H1 (cell line): ENCODE results near the gene POGZ. TPM values are rescaled to one million over a fixed set of nuclear protein-coding genes. Genes with fewer than 3 reads are reported as not detected.

Experiments used
- CTCF ChIA-PET: fragments of 300-600 bp; sonication (Branson Sonifier 250); formaldehyde crosslinking; loops from one replicate; lab custom pipeline; 2021; ENCODE audit not compliant: partially characterized antibody; lab: Charles Lee
- POLR2A ChIA-PET: fragments of 300-600 bp; sonication (Branson Sonifier 250); formaldehyde crosslinking; loops from one replicate; lab custom pipeline; 2021; ENCODE audit warnings: inconsistent platforms; ENCODE audit not compliant: partially characterized antibody; lab: Charles Lee
- DNase-seq, 2 experiments: peaks; one replicate each; pipeline versions ENCODE4 v3.0.0 to v3.0.0-alpha.2; 2010 to 2022; ENCODE audit warnings: low spot score in 2 of 2, low read depth in 1 of 2, mixed read lengths in 1 of 2
- FAIRE-seq: peaks from 2 replicates; lab custom pipeline; 2011; peaks lifted over from hg19 to GRCh38; lab: Jason Lieb, UNC
- H2AFZ ChIP-seq: 2 replicates; pipeline ENCODE4 v1.8.1; 2012; ENCODE audit warnings: low read length, inconsistent platforms
- H2AK5ac ChIP-seq: 2 replicates; pipeline ENCODE4 v1.6.1; 2013; ENCODE audit warnings: low read depth, low read length
- H2BK120ac ChIP-seq: replicated peaks from 2 replicates; pipeline ENCODE3; 2013; ENCODE audit warnings: low read depth, low read length, inconsistent platforms
- H2BK12ac ChIP-seq: 2 replicates; pipeline ENCODE4 v1.6.1; 2013; ENCODE audit warnings: low read depth, low read length
- H2BK15ac ChIP-seq: 2 replicates; pipeline ENCODE4 v1.6.1; 2013; ENCODE audit warnings: low read length
- H2BK20ac ChIP-seq: 2 replicates; pipeline ENCODE4 v1.6.1; 2013; ENCODE audit warnings: low read length
- H2BK5ac ChIP-seq: 2 replicates; pipeline ENCODE4 v1.6.1; 2013; ENCODE audit warnings: low read depth, low read length
- H3K14ac ChIP-seq: 2 replicates; pipeline ENCODE4 v1.6.1; 2013; ENCODE audit warnings: inconsistent platforms; ENCODE audit not compliant: insufficient read length
- H3K18ac ChIP-seq: 2 replicates; pipeline ENCODE4 v1.6.1; 2013; ENCODE audit warnings: low read length; ENCODE audit errors: extremely low read depth
- H3K23ac ChIP-seq: 2 replicates; pipeline ENCODE4 v1.6.1; 2013; ENCODE audit warnings: inconsistent platforms; ENCODE audit not compliant: insufficient read length
- H3K23me2 ChIP-seq: 2 replicates; pipeline ENCODE4 v1.6.1; 2013; ENCODE audit warnings: low read depth, low read length
- H3K27ac ChIP-seq: 2 replicates; pipeline ENCODE4 v1.6.1; 2011; ENCODE audit warnings: low read depth, low read length, inconsistent platforms
- H3K27me3 ChIP-seq, 4 experiments: replicated peaks in 1 of 4; 1 replicate in 1 of 4; 2 replicates in 3 of 4; pipeline versions ENCODE4 v1.6.1 to v1.8.1; 2011 to 2013; ENCODE audit warnings: low read length in 3 of 4, mild to moderate bottlenecking in 3 of 4, inconsistent platforms in 2 of 4, mixed read lengths in 2 of 4, moderate library complexity in 1 of 4; ENCODE audit not compliant: control insufficient read depth in 3 of 4, insufficient read depth in 3 of 4; ENCODE audit errors: extremely low read depth in 1 of 4
- H3K36me3 ChIP-seq, 4 experiments: 2 replicates each; pipeline versions ENCODE4 v1.6.1 to v1.8.1; 2011 to 2013; ENCODE audit warnings: mild to moderate bottlenecking in 4 of 4, low read length in 3 of 4, moderate library complexity in 2 of 4, control low read depth in 1 of 4, inconsistent platforms in 1 of 4; ENCODE audit not compliant: insufficient read depth in 4 of 4, control insufficient read depth in 2 of 4
- H3K4ac ChIP-seq: replicated peaks from 2 replicates; pipeline ENCODE3; 2013; ENCODE audit warnings: low read length, low read depth, mixed read lengths, inconsistent platforms; ENCODE audit not compliant: insufficient read length
- H3K4me1 ChIP-seq, 4 experiments: replicated peaks in 1 of 4; 1 replicate in 1 of 4; 2 replicates in 3 of 4; pipeline versions ENCODE4 v1.6.1 to v1.8.1; 2011 to 2013; ENCODE audit warnings: low read length in 3 of 4, inconsistent platforms in 2 of 4, mixed read lengths in 1 of 4; ENCODE audit not compliant: insufficient read depth in 4 of 4, control insufficient read depth in 3 of 4
- H3K4me2 ChIP-seq, 2 experiments: 2 replicates each; pipeline versions ENCODE4 v1.6.1 to v1.8.1; 2011 to 2013; ENCODE audit warnings: low read depth in 2 of 2, low read length in 2 of 2, control low read depth in 1 of 2, inconsistent platforms in 1 of 2, mild to moderate bottlenecking in 1 of 2; ENCODE audit not compliant: insufficient read depth in 1 of 2
- H3K4me3 ChIP-seq, 4 experiments: fragments of 200-600, 300-600 bp in 1 of 4; sonication (generic), shearing (Covaris generic), sonication (Bioruptor Twin) in 1 of 4; 2 replicates each; pipeline versions ENCODE4 v1.5.1 to v1.8.1; 2011 to 2016; ENCODE audit warnings: low read length in 4 of 4, low read depth in 3 of 4, control low read depth in 2 of 4, inconsistent platforms in 2 of 4, mild to moderate bottlenecking in 2 of 4, mixed read lengths in 1 of 4, moderate library complexity in 1 of 4; ENCODE audit not compliant: insufficient read depth in 2 of 4; ENCODE audit errors: extremely low read depth in 1 of 4
- H3K56ac ChIP-seq: replicated peaks from 2 replicates; pipeline ENCODE3; 2013; ENCODE audit warnings: low read depth, mild to moderate bottlenecking, mixed read lengths, low read length, inconsistent platforms; ENCODE audit not compliant: insufficient read length
- H3K79me1 ChIP-seq: 2 replicates; pipeline ENCODE4 v1.6.1; 2013; ENCODE audit warnings: low read depth, low read length, control low read depth
- H3K79me2 ChIP-seq, 2 experiments: 2 replicates each; pipeline versions ENCODE4 v1.6.1 to v1.8.1; 2012 to 2013; ENCODE audit warnings: low read length in 2 of 2, mild to moderate bottlenecking in 2 of 2, inconsistent platforms in 1 of 2; ENCODE audit not compliant: insufficient read depth in 2 of 2, control insufficient read depth in 1 of 2
- H3K9ac ChIP-seq, 4 experiments: replicated peaks in 1 of 4; 1 replicate in 1 of 4; 2 replicates in 3 of 4; pipeline versions ENCODE4 v1.6.1 to v1.8.1; 2011 to 2013; ENCODE audit warnings: low read depth in 3 of 4, low read length in 3 of 4, control low read depth in 2 of 4, mild to moderate bottlenecking in 2 of 4, moderate library complexity in 2 of 4, inconsistent platforms in 1 of 4; ENCODE audit errors: extremely low read depth in 1 of 4
- H3K9me3 ChIP-seq, 2 experiments: 2 replicates each; pipeline versions ENCODE4 v1.6.1 to v1.8.1; 2012 to 2013; ENCODE audit warnings: mild to moderate bottlenecking in 2 of 2, moderate library complexity in 2 of 2, control low read depth in 1 of 2, inconsistent platforms in 1 of 2, low read depth in 1 of 2, low read length in 1 of 2, mixed read lengths in 1 of 2; ENCODE audit not compliant: insufficient read depth in 2 of 2
- H4K20me1 ChIP-seq, 2 experiments: replicated peaks in 1 of 2; 2 replicates each; pipeline versions ENCODE3 to v1.8.1; 2011 to 2013; ENCODE audit warnings: inconsistent platforms in 2 of 2, low read length in 2 of 2, mild to moderate bottlenecking in 1 of 2; ENCODE audit not compliant: insufficient read depth in 2 of 2, control insufficient read depth in 1 of 2
- H4K5ac ChIP-seq: 2 replicates; pipeline ENCODE4 v1.6.1; 2013; ENCODE audit warnings: low read length, low read depth, mixed read lengths, inconsistent platforms; ENCODE audit not compliant: insufficient read length
- H4K8ac ChIP-seq: 2 replicates; pipeline ENCODE4 v1.8.0; 2013; ENCODE audit warnings: mild to moderate bottlenecking, moderate library complexity, low read length, inconsistent platforms; ENCODE audit not compliant: insufficient read depth; ENCODE audit errors: extremely low read depth
- H4K91ac ChIP-seq: replicated peaks from 2 replicates; pipeline ENCODE3; 2013; ENCODE audit warnings: low read length, mixed read lengths, inconsistent platforms; ENCODE audit not compliant: insufficient read length
- ASH2L ChIP-seq: fragments of 200-600, 300-600 bp; sonication (generic); IDR thresholded peaks from one replicate; pipeline ENCODE4 v1.7.1; 2017; ENCODE audit warnings: low read length
- ATF2 ChIP-seq: IDR thresholded peaks from 2 replicates; pipeline ENCODE4 v1.6.1; 2012; ENCODE audit warnings: low read length, inconsistent platforms
- BACH1 ChIP-seq: IDR thresholded peaks from 2 replicates; pipeline ENCODE4 v1.6.1; 2012; ENCODE audit warnings: low read length, improper control_type of control experiment
- EP300 ChIP-seq, 2 experiments: IDR thresholded peaks; 1 replicate in 1 of 2; 2 replicates in 1 of 2; pipeline ENCODE4 v1.6.1; 2011 to 2012; ENCODE audit warnings: low read depth in 2 of 2, low read length in 2 of 2, mild to moderate bottlenecking in 2 of 2, borderline replicate concordance in 1 of 2, inconsistent platforms in 1 of 2, moderate library complexity in 1 of 2
- FOSL1 ChIP-seq: IDR thresholded peaks from 2 replicates; pipeline ENCODE4 v1.6.1; 2011; ENCODE audit warnings: mild to moderate bottlenecking, low read depth, low read length, moderate library complexity; ENCODE audit not compliant: insufficient read depth
- GABPA ChIP-seq: IDR thresholded peaks from 2 replicates; pipeline ENCODE4 v1.6.1; 2011; ENCODE audit warnings: mild to moderate bottlenecking, low read length, moderate library complexity, borderline replicate concordance; ENCODE audit not compliant: insufficient read depth
- KDM5A ChIP-seq: fragments of 200-600 bp; IDR thresholded peaks from 2 replicates; pipeline ENCODE4 v1.7.1; 2012; ENCODE audit warnings: mild to moderate bottlenecking, low read length, inconsistent platforms, mixed read lengths
- POLR2A ChIP-seq, 2 experiments: IDR thresholded peaks; 1 replicate in 1 of 2; 2 replicates in 1 of 2; pipeline ENCODE4 v1.6.1; 2011; ENCODE audit warnings: low read depth in 2 of 2, low read length in 2 of 2, mild to moderate bottlenecking in 2 of 2; ENCODE audit errors: control extremely low read depth in 1 of 2
- RXRA ChIP-seq: IDR thresholded peaks from 2 replicates; pipeline ENCODE4 v1.6.1; 2011; ENCODE audit warnings: low read depth, mild to moderate bottlenecking, low read length, moderate library complexity; ENCODE audit not compliant: insufficient read depth
- SIX5 ChIP-seq: IDR thresholded peaks from 2 replicates; pipeline ENCODE4 v1.6.1; 2011; ENCODE audit warnings: mild to moderate bottlenecking, low read depth, low read length
- SP1 ChIP-seq: IDR thresholded peaks from 2 replicates; pipeline ENCODE4 v1.6.1; 2011; ENCODE audit warnings: low read depth, low read length
- TEAD4 ChIP-seq: IDR thresholded peaks from 2 replicates; pipeline ENCODE4 v1.6.1; 2012; ENCODE audit warnings: low read depth, low read length, inconsistent platforms, mixed read lengths
- WGBS, 2 experiments: shearing (Covaris generic) in 1 of 2; methylation state at CpG; one replicate each; pipeline versions ENCODE4 v1.1.6 to v1.1.7; 2013 to 2015; ENCODE audit warnings: low lambda C conversion rate in 2 of 2, mixed read lengths in 2 of 2, inconsistent platforms in 1 of 2, low coverage in 1 of 2, missing lambda C conversion rate in 1 of 2; ENCODE audit not compliant: insufficient replicate concordance in 2 of 2, insufficient coverage in 1 of 2, insufficient read length in 1 of 2; ENCODE audit errors: extremely low coverage in 1 of 2, missing lambda C conversion rate in 1 of 2; 5-methylcytosine and 5-hydroxymethylcytosine counted together
- polyA plus RNA-seq, 7 experiments: library from polyadenylated mRNA; depleted of rRNA in 3 of 7; stranded (reverse) in 5 of 7; unstranded in 2 of 7; fragments of >200 nt in 5 of 7; fragments of 200-250 nt in 2 of 7; gene quantifications; 1 replicate in 5 of 7; 2 replicates in 1 of 7; 4 replicates in 1 of 7; pipeline versions ENCODE4 v1.2.1 to v1.2.3, GENCODE V29; 2011 to 2013; ENCODE audit warnings: missing spikeins in 2 of 7, mixed read lengths in 2 of 7
- total RNA-seq: library from RNA; stranded (reverse); fragmentation: NEBNext Ultra II Directional; extraction: Animal tissue kit (Norgen Biotek cat#: 25700); gene quantifications from 2 replicates; pipeline ENCODE4 v1.2.1, GENCODE V29; 2021

POGZ gene
- total and polyA plus RNA-seq, 2 of the 8 experiments (the other 6 are each of a cell fraction or from before 2014, with no cell fraction given): 66.4 to 105 TPM

GRCh38 chr1:151386002-151386401 is 73.3 kb downstream of the POGZ start:
- Histone ChIP-seq H4K5ac (no peak overlapping the region), H3K23ac (no peak overlapping the region), H3K9ac (no peak overlapping the region), H2BK120ac (no peak overlapping the region), H2BK12ac (no peak overlapping the region), H2BK5ac (no peak overlapping the region), H4K20me1 (no peaks in the 10 kb centered on the region), H4K8ac (no peak overlapping the region), H2AK5ac (no peak overlapping the region), H3K9me3 (0 out of 4 replicates have a peak, but pooled peaks cover 0 to 5% of the 10 kb centered on the region in 2 experiments), H3K27ac (no peak overlapping the region), H3K14ac (no peak overlapping the region), H3K79me2 (no peaks in the 10 kb centered on the region), H3K27me3 (no peaks in the 10 kb centered on the region), H3K4me3 (no peak overlapping the region), H3K4ac (no peak overlapping the region), H3K4me1 (no peaks in the 10 kb centered on the region), H2AFZ (no peak overlapping the region), H4K91ac (no peak overlapping the region), H3K79me1 (no peaks in the 10 kb centered on the region), H3K18ac (no peak overlapping the region), H3K4me2 (no peak overlapping the region), H2BK15ac (no peak overlapping the region), H3K56ac (no peak overlapping the region), H3K36me3 (no peaks in the 10 kb centered on the region), H3K23me2 (no peaks in the 10 kb centered on the region), H2BK20ac (no peak overlapping the region)
- 87% methylated on average over 2 of the region's 2 CpGs; no CpG with 5 or more reads in 1 of the 2 experiments for WGBS, 2 experiments
- POLR2A ChIA-PET: interaction anchor here (1.9 to 2.5 kb wide), 2 partner anchors 13 to 14 kb away, joined by 6 to 10 read pairs; partner anchors contain the start of genes PSMB4 and SELENBP1
- FAIRE-seq (no peak), DNase-seq (no peak)
- CTCF ChIA-PET: interaction anchor here (1.5 to 2.8 kb wide), 3 partner anchors 11 to 44 kb away, joined by 3 to 14 read pairs (median 9); no protein-coding TSS in a partner anchor
- TF ChIP-seq RXRA: no peak
- no peak for TF ChIP-seq TEAD4
- no peak for TF ChIP-seq SIX5
- TF ChIP-seq ATF2: no peak
- TF ChIP-seq FOSL1: no peak
- no peak for TF ChIP-seq ASH2L
- no peak for TF ChIP-seq POLR2A (IDR thresholded peaks at IDR 0.05; ENCODE audit: control extremely low read depth in 1 of 2, low read depth in 2 of 2, low read length in 2 of 2)
- TF ChIP-seq GABPA: no peak
- TF ChIP-seq KDM5A: no peak
- TF ChIP-seq EP300 (IDR thresholded peaks at IDR 0.05; ENCODE audit: borderline replicate concordance in 1 of 2, low read depth in 2 of 2, low read length in 2 of 2): no peak
- TF ChIP-seq BACH1: no peak
- no peak for TF ChIP-seq SP1
